Endodermal cell (in vitro differentiated cells): Measurements from ENCODE around the gene MRAP2. TPM values are rescaled to one million over a fixed set of nuclear protein-coding genes. Genes with fewer than 3 reads are reported as not detected.

Experiments
- DNase-seq: peaks from one replicate; pipeline ENCODE4 v3.0.0-alpha.2; 2017
- H3K27ac ChIP-seq: 2 replicates; pipeline ENCODE4 v1.5.1; 2013; ENCODE audit warnings: mild to moderate bottlenecking, low read depth, low read length, moderate library complexity
- H3K27me3 ChIP-seq: 2 replicates; pipeline ENCODE4 v1.6.1; 2013; ENCODE audit warnings: mild to moderate bottlenecking, low read length, moderate library complexity; ENCODE audit not compliant: insufficient read depth, control insufficient read depth, poor library complexity, severe bottlenecking
- H3K36me3 ChIP-seq: 2 replicates; pipeline ENCODE4 v1.7.0; 2013; ENCODE audit warnings: mild to moderate bottlenecking, low read length, moderate library complexity; ENCODE audit not compliant: control insufficient read depth, insufficient read depth
- H3K4me1 ChIP-seq: one replicate; pipeline ENCODE4 v1.7.0; 2013; ENCODE audit warnings: low read length; ENCODE audit not compliant: control insufficient read depth, insufficient read depth
- H3K4me3 ChIP-seq: 2 replicates; pipeline ENCODE4 v1.5.1; 2013; ENCODE audit warnings: mild to moderate bottlenecking, low read length, moderate library complexity
- H3K9ac ChIP-seq: 2 replicates; pipeline ENCODE4 v1.6.1; 2013; ENCODE audit warnings: mild to moderate bottlenecking, low read length, moderate library complexity; ENCODE audit not compliant: poor library complexity, severe bottlenecking; ENCODE audit errors: extremely low read depth
- H3K9me3 ChIP-seq: 2 replicates; pipeline ENCODE4 v1.6.1; 2013; ENCODE audit warnings: mild to moderate bottlenecking, low read length, moderate library complexity; ENCODE audit not compliant: control insufficient read depth
- H3K27ac Mint-ChIP-seq: 2 replicates; pipeline ENCODE4 v1.8.0; 2020; ENCODE audit warnings: mixed read lengths
- H3K27me3 Mint-ChIP-seq: 2 replicates; pipeline ENCODE4 v1.8.0; 2021; ENCODE audit warnings: mild to moderate bottlenecking, mixed read lengths; ENCODE audit not compliant: insufficient read depth
- H3K36me3 Mint-ChIP-seq: 2 replicates; pipeline ENCODE4 v1.8.0; 2020; ENCODE audit warnings: low read depth, mixed read lengths
- H3K4me1 Mint-ChIP-seq: 2 replicates; pipeline ENCODE4 v1.8.0; 2020; ENCODE audit warnings: mixed read lengths
- H3K4me3 Mint-ChIP-seq: 2 replicates; pipeline ENCODE4 v1.8.0; 2020; ENCODE audit warnings: mild to moderate bottlenecking, moderate library complexity, mixed read lengths
- H3K9me3 Mint-ChIP-seq: 2 replicates; pipeline ENCODE4 v1.8.0; 2020; ENCODE audit warnings: mild to moderate bottlenecking, mixed read lengths
- WGBS, 2 experiments: methylation state at CpG; one replicate each; pipeline versions ENCODE4 v1.1.5 to v1.1.7; 2013; ENCODE audit warnings: missing lambda C conversion rate in 2 of 2, mixed read lengths in 1 of 2; ENCODE audit not compliant: insufficient coverage in 1 of 2, insufficient read length in 1 of 2; 5-methylcytosine and 5-hydroxymethylcytosine counted together
- total RNA-seq, 2 donors: library from RNA; stranded (reverse); fragmentation: NEBNext Ultra II Directional in 1 of 2; extraction: Animal tissue kit (Norgen Biotek cat#: 25700) in 1 of 2; gene quantifications; 2 replicates in 1 of 2; 3 replicates in 1 of 2; pipeline ENCODE4 v1.2.1, GENCODE V29; 2021
- TF ChIP-seq, protein P1 (sequence below): fragments of 200-600 bp; sonication (generic); conservative IDR thresholded peaks from 2 replicates; pipeline ENCODE4 v1.5.0; 2021; ENCODE audit warnings: antibody characterized with exemption, mild to moderate bottlenecking

MRAP2 gene
- total RNA-seq, 2 donors from 2014 or later, result 10.7 to 10.8 TPM

- Mint-ChIP-seq H3K4me1 (peaks cover 56% of the 10 kb centered on the region), H3K36me3 (peaks cover 10% of the 10 kb centered on the region), H3K9me3 (peaks cover 4% of the 10 kb centered on the region), H3K27ac (no peak overlapping the region), H3K4me3 (no peak overlapping the region), H3K27me3 (no peaks in the 10 kb centered on the region)
- TF ChIP-seq, protein P1, sequence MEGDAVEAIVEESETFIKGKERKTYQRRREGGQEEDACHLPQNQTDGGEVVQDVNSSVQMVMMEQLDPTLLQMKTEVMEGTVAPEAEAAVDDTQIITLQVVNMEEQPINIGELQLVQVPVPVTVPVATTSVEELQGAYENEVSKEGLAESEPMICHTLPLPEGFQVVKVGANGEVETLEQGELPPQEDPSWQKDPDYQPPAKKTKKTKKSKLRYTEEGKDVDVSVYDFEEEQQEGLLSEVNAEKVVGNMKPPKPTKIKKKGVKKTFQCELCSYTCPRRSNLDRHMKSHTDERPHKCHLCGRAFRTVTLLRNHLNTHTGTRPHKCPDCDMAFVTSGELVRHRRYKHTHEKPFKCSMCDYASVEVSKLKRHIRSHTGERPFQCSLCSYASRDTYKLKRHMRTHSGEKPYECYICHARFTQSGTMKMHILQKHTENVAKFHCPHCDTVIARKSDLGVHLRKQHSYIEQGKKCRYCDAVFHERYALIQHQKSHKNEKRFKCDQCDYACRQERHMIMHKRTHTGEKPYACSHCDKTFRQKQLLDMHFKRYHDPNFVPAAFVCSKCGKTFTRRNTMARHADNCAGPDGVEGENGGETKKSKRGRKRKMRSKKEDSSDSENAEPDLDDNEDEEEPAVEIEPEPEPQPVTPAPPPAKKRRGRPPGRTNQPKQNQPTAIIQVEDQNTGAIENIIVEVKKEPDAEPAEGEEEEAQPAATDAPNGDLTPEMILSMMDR, result no peak
- peaks cover 29% of the 10 kb centered on the region for H3K9me3 ChIP-seq
- no peak overlapping the region for H3K9ac ChIP-seq
- no peaks in the 10 kb centered on the region for H3K36me3 ChIP-seq
- WGBS, 2 experiments, result 88 to 100% methylated on average over 2 to 3 of the region's 3 CpGs
- no peak for DNase-seq
- H3K4me3 ChIP-seq, result peak overlapping the region; percentile 12
- no peaks in the 10 kb centered on the region for H3K27me3 ChIP-seq
- no peak overlapping the region for H3K27ac ChIP-seq
- H3K4me1 ChIP-seq, result peaks cover 32% of the 10 kb centered on the region
Observed at GRCh38 chr6:84089552-84089951, 56.0 kb downstream of the MRAP2 start.

GRCh38 chr6:84093441-84094435 is 60.2 kb downstream of the MRAP2 start:
- peaks cover 10% of the 10 kb centered on the region for H3K36me3 Mint-ChIP-seq
- 60 to 68% methylated on average over 1 to 3 of the region's 4 CpGs for WGBS, 2 experiments
- Histone ChIP-seq H3K9me3 (peaks cover 29% of the 10 kb centered on the region), H3K9ac (no peak overlapping the region), H3K27me3 (no peaks in the 10 kb centered on the region), H3K4me1 (peaks cover 5% of the 10 kb centered on the region), H3K27ac (no peak overlapping the region), H3K36me3 (no peaks in the 10 kb centered on the region), H3K4me3 (no peak overlapping the region)
- H3K9me3 Mint-ChIP-seq, result peaks cover 4% of the 10 kb centered on the region
- H3K4me3 Mint-ChIP-seq, result no peak overlapping the region
- no peaks in the 10 kb centered on the region for H3K27me3 Mint-ChIP-seq
- DNase-seq, result no peak
- TF ChIP-seq, protein P1, result no peak
- H3K4me1 Mint-ChIP-seq, result peaks cover 21% of the 10 kb centered on the region
- H3K27ac Mint-ChIP-seq, result no peak overlapping the region

GRCh38 chr6:84095156-84095555 is 61.6 kb downstream of the MRAP2 start:
- Histone ChIP-seq H3K9ac (no peak overlapping the region), H3K27me3 (no peaks in the 10 kb centered on the region), H3K4me3 (no peak overlapping the region), H3K4me1 (no peaks in the 10 kb centered on the region), H3K9me3 (peaks cover 26% of the 10 kb centered on the region), H3K27ac (no peak overlapping the region), H3K36me3 (no peaks in the 10 kb centered on the region)
- no peaks in the 10 kb centered on the region for H3K27me3 Mint-ChIP-seq
- H3K9me3 Mint-ChIP-seq, result peaks cover 4% of the 10 kb centered on the region
- DNase-seq, result no peak
- H3K27ac Mint-ChIP-seq, result no peak overlapping the region
- TF ChIP-seq, protein P1, result no peak
- peaks cover 7% of the 10 kb centered on the region for H3K4me1 Mint-ChIP-seq
- H3K36me3 Mint-ChIP-seq, result peaks cover 6% of the 10 kb centered on the region
- no peak overlapping the region for H3K4me3 Mint-ChIP-seq
